Activated T-cell treated with anti-CD3 and anti-CD28 coated beads, Interleukin-2, amount 50 U/mL, for 1 hour (primary cell): ENCODE measurements around the gene PNPLA2.

Source experiments
- DNase-seq: peaks from one replicate; pipeline ENCODE4 v3.0.0-alpha.2; 2020

Gene PNPLA2

DNA sequence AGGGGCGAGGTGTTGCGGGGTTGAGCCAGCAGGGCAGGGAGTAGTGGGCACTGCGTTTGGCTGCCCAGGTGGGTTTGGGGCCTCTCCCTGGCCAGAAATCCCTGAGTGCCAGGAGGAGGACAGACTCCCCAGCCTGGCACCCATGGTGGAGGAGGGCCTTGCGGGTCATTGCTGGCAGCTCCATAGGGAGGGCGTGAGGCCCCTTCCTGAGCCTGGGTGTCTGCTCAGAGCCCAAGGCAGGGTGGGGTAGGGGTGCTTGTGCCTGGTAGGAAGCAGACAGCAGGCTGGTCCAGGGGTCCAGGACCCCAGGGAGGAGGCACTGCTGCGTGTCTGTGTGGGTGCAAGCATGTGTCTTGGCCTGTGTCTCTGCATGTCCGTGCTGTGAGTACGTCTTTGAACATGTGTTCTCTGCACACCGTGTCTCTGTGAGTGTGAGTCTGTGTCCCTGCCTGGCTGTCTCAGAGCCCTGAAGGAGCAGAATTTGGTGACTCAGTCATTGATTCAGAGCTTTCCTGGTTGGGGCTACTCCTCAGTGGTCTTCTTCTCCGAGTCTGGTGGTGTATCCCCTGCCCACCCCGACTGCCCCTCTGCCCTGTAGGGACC is 27.9 kb downstream of the PNPLA2 start:
- no peak for DNase-seq

DNA sequence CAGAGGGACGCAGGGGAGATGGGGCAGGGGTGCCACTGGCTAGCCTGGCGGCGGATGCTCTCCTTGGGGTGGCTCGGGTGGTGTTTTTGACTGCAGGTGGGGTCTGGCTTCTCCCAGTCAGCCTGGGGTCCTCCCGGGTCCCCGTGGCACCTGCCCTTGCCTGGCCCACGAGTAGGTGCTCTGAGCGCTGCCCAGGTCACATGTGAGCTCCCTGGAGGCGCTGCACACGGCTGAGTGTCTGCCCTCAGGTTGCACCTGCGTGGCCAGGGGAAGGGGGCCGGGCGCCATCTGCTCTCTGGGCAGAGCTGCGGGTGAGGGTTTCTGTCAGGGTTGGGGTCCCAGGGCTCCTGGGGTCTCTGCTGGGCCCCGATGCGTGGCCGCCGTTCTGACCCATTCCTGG is 29.2 kb downstream of the PNPLA2 start:
- no peak for DNase-seq

- DNase-seq, result peak; percentile 76
Measured at GRCh38 chr11:848380-848931, 29.7 kb downstream of the PNPLA2 start.

GRCh38 chr11:849104-849824 is 30.6 kb downstream of the PNPLA2 start:
- DNase-seq, result peak; percentile 50

- DNase-seq, result no peak
Measured at GRCh38 chr11:849951-850774, 31.4 kb downstream of the PNPLA2 start.

- DNase-seq, result no peak
Measured at GRCh38 chr11:850775-851763, 32.4 kb downstream of the PNPLA2 start.

DNA sequence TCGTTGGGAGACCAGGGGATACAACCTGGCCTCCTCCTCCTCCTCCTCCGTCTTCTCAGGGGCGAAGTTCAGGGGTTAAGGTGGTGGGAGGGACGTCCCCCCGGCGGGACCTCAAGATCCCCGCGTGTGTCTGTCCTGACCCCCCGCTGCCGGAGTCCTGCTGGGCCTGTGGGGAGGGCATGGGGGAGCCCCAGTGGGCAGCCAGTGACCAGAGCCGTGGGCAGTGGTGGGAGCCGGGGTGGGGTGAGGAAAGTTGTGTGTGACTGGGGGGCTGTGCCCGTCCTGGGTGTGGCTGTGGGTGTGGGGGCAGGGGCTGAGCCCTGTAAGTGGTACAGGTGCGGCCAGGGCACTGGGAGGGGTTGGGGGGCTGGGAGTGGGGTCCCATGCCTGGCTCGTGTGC is 34.0 kb downstream of the PNPLA2 start:
- DNase-seq, result no peak

- no peak for DNase-seq
Measured at GRCh38 chr11:853682-854448, 35.2 kb downstream of the PNPLA2 start.

- DNase-seq, result no peak
Measured at GRCh38 chr11:854601-855329, 36.1 kb downstream of the PNPLA2 start.

DNA sequence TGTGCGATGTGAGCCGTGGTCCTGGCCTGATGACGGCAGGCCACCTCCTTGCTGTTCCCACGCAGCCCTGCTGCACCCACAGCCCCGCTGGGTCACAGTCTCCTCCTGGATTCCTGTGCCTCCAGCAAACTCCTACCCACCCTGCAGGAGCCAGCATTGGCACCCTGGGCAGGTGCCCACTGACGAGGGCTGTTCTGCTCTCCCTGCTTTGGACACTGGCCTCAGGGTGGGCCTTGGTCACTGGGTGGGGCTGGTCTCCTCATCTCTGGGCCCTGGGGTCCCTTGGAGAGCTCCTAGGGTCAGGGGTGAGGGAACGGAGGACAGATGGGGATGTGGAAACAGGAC is 36.6 kb downstream of the PNPLA2 start:
- DNase-seq, result no peak

DNA sequence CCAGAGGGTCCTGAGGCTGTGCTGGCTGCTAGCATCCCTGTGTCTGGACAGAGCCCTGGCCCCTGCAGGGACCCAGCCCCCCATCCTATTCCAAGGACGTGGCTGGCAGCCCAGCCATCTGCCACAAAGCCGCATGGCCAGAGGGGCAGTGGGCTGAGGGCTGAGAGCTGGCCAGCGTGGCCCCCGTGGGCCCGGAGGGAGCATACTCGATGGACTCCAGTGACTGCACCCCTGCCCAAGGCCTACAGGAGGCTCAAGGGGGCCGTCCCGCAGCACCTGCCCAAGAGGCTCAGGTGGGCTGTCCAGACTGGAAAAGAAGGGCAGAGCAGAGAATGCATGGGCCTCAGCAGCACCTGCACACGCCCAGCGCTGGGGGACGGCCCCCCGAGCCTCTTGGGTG is 37.1 kb downstream of the PNPLA2 start:
- DNase-seq, result no peak

- no peak for DNase-seq
Measured at GRCh38 chr11:856397-856796, 37.7 kb downstream of the PNPLA2 start.

DNA sequence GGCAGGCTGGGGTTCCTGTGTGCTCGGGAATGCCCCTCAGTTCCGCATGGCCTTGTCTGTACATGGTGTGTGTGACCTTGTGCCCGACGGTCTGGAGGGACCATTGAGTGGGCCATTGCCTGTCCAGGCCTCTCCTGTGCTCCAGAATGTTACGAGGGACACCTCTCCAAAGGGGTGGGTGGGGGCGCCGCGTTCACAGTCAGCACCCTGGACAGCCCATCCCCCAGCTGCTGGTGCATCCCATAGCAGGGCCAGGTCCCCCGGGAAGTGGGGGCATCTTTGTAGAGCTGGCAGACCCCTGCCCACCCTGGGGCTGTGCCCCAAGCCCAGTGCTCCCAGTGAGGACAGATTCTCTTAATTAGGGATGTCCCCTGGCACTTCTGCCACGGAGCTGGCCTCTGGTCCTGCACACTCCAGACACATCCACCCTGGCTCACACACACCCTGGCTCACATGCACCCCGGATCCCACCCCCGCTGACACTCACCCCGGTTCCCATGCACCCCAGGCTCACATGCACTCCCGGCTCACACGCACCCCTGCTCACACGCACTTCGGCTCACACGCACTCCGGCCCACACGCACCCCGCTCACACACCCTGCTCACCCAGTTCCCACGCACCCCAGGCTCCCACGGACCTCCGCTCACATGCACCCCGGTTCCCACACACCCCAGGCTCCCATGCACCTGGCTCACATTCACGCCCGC is 39.5 kb downstream of the PNPLA2 start:
- DNase-seq, result no peak

DNA sequence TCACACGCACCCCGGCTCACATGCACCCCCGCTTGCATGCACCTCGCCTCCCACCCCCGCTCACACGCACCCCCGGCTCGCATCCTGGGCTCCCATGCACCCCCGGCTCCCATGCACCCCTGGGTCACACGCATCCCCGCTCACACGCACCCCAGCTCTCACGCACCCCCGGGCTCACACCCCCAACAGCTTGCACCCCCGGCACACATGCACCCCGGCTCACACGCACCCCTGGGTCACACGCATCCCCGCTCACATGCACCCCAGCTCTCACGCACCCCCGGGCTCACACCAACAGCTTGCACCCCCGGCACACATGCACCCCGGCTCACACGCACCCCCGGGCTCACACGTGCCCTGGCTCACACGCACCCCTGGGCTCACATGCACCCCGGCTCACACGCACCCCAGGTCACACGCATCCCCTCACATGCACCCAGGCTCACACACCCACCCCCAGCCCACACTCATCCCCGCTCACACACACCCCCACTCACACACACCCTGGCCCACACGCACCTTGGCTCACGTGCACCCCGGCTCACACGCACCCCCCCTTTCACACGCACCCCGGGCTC is 40.1 kb downstream of the PNPLA2 start:
- DNase-seq, result no peak

GRCh38 chr11:859394-860131 is 40.8 kb downstream of the PNPLA2 start:
- no peak for DNase-seq

- DNase-seq, result no peak
Measured at GRCh38 chr11:860234-861104, 41.8 kb downstream of the PNPLA2 start.

GRCh38 chr11:861105-861479 is 42.4 kb downstream of the PNPLA2 start:
- no peak for DNase-seq

DNA sequence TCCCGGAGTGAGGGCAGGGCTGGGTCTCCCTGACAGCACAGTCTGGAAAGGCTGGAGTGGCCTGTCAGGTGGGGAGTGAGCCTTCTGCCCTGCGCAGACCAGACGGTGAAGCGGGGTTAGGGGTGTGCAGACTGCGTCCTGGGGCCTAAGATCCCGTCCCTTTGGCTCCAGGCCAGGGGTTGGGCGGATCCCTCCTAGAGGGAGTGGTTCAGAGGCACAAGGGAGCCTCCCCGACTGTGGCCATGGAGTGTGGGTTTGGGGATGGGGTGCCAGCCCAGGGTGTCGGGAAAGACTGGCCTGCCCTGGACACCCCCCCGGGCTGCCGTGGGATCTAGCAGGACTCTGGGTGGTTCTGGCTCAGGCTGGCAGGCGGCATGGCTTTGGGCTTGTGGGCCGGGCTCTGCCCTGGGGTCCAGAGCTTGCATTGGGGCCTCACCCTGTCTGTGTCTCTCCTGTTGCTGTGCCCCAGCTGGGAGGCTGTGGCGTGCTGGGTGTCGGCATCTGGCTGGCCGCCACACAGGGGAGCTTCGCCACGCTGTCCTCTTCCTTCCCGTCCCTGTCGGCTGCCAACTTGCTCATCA is 43.5 kb downstream of the PNPLA2 start:
- DNase-seq, result no peak
